D341Med (cell line): ENCODE results near the gene NFE2.
"Not testable (repeated sequence)": the region's sequence is repeated elsewhere in the genome, so short reads cannot be mapped to it uniquely, and the experiment has no call there.

Experiments
- DNase-seq: peaks from one replicate; pipeline ENCODE4 v3.0.0; 2012; ENCODE audit warnings: low spot score

Gene NFE2

GRCh38 chr12:54282949-54283593 is 17.7 kb downstream of the NFE2 start:
- DNase-seq: no peak

GRCh38 chr12:54281694-54282093 is 19.1 kb downstream of the NFE2 start:
- DNase-seq: not testable (repeated sequence)

GRCh38 chr12:54281261-54281638 is 19.6 kb downstream of the NFE2 start:
- DNase-seq: not testable (repeated sequence)

GRCh38 chr12:54280468-54281260 is 20.2 kb downstream of the NFE2 start, which contains the start of gene HNRNPA1:
HNRNPA1 (plus strand) TSS chr12:54280726; CDS start chr12:54280808, 82 bp downstream.
- DNase-seq: peak; percentile 88

GRCh38 chr12:54279632-54280467 is 21.0 kb downstream of the NFE2 start, which contains the start of gene CBX5:
CBX5 (minus strand) TSS chr12:54280122; CDS start chr12:54257650, 22,472 bp downstream.
- DNase-seq: peak; percentile 95

- DNase-seq: no peak
Observed at GRCh38 chr12:54279227-54279631, 21.6 kb downstream of the NFE2 start.

GRCh38 chr12:54277823-54278276 is 23.0 kb downstream of the NFE2 start:
- DNase-seq: no peak

GRCh38 chr12:54276368-54276767 is 24.4 kb downstream of the NFE2 start:
- no peak for DNase-seq

- DNase-seq: no peak
Observed at GRCh38 chr12:54273981-54274380, 26.8 kb downstream of the NFE2 start.

GRCh38 chr12:54272214-54272613 is 28.6 kb downstream of the NFE2 start:
- no peak for DNase-seq

- DNase-seq: no peak
Observed at GRCh38 chr12:54270345-54270744, 30.5 kb downstream of the NFE2 start.

GRCh38 chr12:54266852-54267251 is 34.0 kb downstream of the NFE2 start:
- no peak for DNase-seq

- no peak for DNase-seq
Observed at GRCh38 chr12:54265364-54265812, 35.4 kb downstream of the NFE2 start.

GRCh38 chr12:54262403-54262925 is 38.4 kb downstream of the NFE2 start:
- no peak for DNase-seq

GRCh38 chr12:54261815-54262402 is 38.9 kb downstream of the NFE2 start:
- DNase-seq: no peak

- peak; percentile 94 for DNase-seq
Observed at GRCh38 chr12:54259194-54260011, 41.4 kb downstream of the NFE2 start.

GRCh38 chr12:54258201-54258681 is 42.6 kb downstream of the NFE2 start:
- DNase-seq: no peak

- no peak for DNase-seq
Observed at GRCh38 chr12:54257332-54257731, 43.5 kb downstream of the NFE2 start.

GRCh38 chr12:54253240-54253639 is 47.6 kb downstream of the NFE2 start:
- no peak for DNase-seq

GRCh38 chr12:54251667-54252284 is 49.0 kb downstream of the NFE2 start:
- peak; percentile 54 for DNase-seq
